22Rv1 (cell line): ENCODE measurements around the gene FARP1.

ENCODE experiments used
- CTCF ChIP-seq: fragments of 450-650 bp; IDR thresholded peaks from 2 replicates; pipeline ENCODE4 v1.5.1; 2017; ENCODE audit warnings: mild to moderate bottlenecking
- ZFX ChIP-seq: fragments of 450-650 bp; IDR thresholded peaks from 2 replicates; pipeline ENCODE4 v1.6.1; 2017; ENCODE audit warnings: antibody characterized with exemption, borderline replicate concordance

GRCh38 chr13:98441056-98441676, 298.3 kb downstream of the FARP1 start:
- no peak for TF ChIP-seq CTCF
- TF ChIP-seq ZFX = no peak
